Measurements from ENCODE around the gene DIO1. TPM values are rescaled to one million over a fixed set of nuclear protein-coding genes. Genes with fewer than 3 reads are reported as not detected.

Gene DIO1
- polyA plus RNA-seq, 2 donors: 0.04 to 0.31 TPM

DNA sequence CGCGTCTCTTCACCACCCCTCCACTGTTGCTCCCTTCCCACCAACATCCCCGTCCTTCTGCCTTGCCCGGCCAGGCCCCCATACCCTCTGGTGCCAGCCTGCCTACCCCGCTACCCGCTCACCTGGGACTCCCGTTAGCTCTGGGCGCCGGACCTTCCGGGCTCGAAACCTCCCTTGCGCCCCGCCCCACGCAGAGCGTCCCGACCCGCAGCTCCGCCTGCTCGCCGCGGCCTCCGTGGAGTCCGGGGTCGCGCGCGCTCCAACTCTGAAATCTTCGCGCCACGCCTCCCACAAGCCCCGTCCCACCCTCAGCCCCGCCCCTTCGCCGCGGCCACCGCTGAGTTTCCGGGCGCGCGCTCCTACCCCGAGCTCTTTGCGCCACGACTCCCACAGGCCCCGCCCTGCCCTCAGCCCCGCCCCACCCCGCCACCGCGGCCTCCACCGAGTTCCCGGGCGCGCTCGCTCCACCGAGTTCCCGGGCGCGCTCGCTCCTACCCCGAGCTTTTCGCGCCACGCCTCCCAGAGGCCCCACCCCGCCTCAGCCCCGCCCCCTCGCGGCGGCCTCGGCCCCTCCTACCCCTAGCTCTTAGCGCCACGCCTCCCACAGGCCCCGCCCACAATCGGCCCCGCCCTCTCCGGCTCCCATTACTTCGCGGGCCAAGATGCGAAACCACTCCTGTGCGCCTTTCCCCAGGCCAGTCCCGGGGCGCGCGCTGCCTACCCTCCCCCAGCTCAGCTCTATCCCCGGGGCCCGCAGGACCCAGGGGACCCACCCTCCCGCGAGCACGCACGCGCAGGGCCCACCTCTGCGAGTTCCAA, 51.7 kb downstream of the DIO1 start, which contains the start of gene IFT25:
TSS of gene IFT25 (minus strand) at position 267 of the 819 bp plus-strand sequence. CDS start 5,617 bp downstream, outside the sequence.
- Histone ChIP-seq H3K27ac (ENCODE audit: low read depth in 2 of 2, low read length in 1 of 2) (peak within 1 kb of the TSS; percentile 96), H3K9me3 (ENCODE audit: control insufficient read depth in 2 of 2, insufficient read depth in 1 of 2, low read depth in 1 of 2, low read length in 1 of 2) (no peaks in the 10 kb centered on the region), H3K4me3 (ENCODE audit: low read depth in 1 of 2, low read length in 2 of 2) (peak within 1 kb of the TSS; percentile 80 to 86), H3K36me3 (ENCODE audit: control insufficient read depth in 2 of 2, insufficient read depth in 2 of 2, low read length in 1 of 2) (peaks cover 0 to 3% of the 10 kb centered on the region in 2 donors), H3K4me1 (ENCODE audit: control insufficient read depth in 2 of 2, insufficient read depth in 2 of 2, low read length in 1 of 2) (peaks cover 0 to 6% of the 10 kb centered on the region in 2 donors), H3K27me3 (ENCODE audit: control insufficient read depth in 1 of 2, insufficient read depth in 2 of 2, low read length in 2 of 2) (no peaks in the 10 kb centered on the region)
- 1% methylated on average over 57 to 90 of the region's 90 CpGs for WGBS, 2 donors

DNA sequence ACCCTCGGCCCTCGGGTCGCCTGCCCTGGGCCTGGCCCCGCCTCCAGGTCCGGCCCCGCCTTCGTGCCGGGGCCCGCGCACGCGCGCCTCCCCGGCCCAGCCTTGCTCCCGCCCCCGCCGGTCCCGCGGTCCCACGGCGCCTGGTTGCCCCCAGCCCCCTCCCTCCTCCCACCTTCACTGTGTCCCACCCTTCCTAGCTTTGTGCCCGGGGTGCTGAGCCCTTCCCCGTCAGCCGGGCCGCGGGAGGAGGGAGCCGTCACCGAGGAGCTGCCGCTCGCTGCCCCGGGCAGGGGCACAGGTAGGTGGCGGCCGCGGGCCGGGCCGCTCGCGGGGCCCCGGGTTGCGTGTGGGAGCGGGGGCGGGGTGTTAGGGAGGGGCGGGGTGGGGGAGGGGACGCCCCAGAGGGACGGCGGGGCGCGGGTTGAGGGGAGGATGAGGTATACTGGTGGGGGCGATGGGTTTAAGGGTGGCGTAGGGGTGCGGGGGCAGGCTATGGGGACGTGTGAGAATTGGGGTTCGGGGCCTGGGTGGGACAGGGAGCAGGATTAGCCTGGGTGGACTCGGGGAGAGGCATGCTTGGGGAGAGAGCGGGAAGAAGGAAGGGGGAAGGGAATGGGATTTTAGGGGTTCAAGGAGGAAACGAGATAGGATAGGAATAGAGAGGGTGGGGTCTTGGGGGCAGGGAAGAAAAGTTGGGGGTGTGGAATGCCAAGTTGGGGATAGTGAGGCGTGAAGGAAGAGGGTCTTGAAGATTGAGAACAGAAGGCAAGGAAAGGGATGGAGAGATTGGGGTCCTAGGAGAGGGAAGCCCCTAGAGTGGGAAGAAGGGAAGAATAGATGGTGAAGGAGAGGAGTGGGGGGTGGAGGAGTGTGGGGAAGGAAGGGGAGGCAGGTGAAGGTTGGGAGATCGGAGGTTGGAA, 52.5 kb downstream of the DIO1 start, which contains the start of gene LRRC42:
TSS of gene LRRC42 (plus strand) at position 99 of the 920 bp plus-strand sequence. CDS start 5,650 bp downstream, outside the sequence.
- peaks cover 0 to 6% of the 10 kb centered on the region in 2 donors for H3K4me1 ChIP-seq (ENCODE audit: control insufficient read depth in 2 of 2, insufficient read depth in 2 of 2, low read length in 1 of 2)
- H3K36me3 ChIP-seq (ENCODE audit: control insufficient read depth in 2 of 2, insufficient read depth in 2 of 2, low read length in 1 of 2): peaks cover 0 to 3% of the 10 kb centered on the region in 2 donors
- 1% methylated on average over 55 to 58 of the region's 58 CpGs for WGBS, 2 donors
- H3K27ac ChIP-seq (ENCODE audit: low read depth in 2 of 2, low read length in 1 of 2): peak within 1 kb of the TSS; percentile 96
- H3K27me3 ChIP-seq (ENCODE audit: control insufficient read depth in 1 of 2, insufficient read depth in 2 of 2, low read length in 2 of 2): no peaks in the 10 kb centered on the region
- no peaks in the 10 kb centered on the region for H3K9me3 ChIP-seq (ENCODE audit: control insufficient read depth in 2 of 2, insufficient read depth in 1 of 2, low read depth in 1 of 2, low read length in 1 of 2)
- H3K4me3 ChIP-seq (ENCODE audit: low read depth in 1 of 2, low read length in 2 of 2): peak within 1 kb of the TSS; percentile 80 to 86

DNA sequence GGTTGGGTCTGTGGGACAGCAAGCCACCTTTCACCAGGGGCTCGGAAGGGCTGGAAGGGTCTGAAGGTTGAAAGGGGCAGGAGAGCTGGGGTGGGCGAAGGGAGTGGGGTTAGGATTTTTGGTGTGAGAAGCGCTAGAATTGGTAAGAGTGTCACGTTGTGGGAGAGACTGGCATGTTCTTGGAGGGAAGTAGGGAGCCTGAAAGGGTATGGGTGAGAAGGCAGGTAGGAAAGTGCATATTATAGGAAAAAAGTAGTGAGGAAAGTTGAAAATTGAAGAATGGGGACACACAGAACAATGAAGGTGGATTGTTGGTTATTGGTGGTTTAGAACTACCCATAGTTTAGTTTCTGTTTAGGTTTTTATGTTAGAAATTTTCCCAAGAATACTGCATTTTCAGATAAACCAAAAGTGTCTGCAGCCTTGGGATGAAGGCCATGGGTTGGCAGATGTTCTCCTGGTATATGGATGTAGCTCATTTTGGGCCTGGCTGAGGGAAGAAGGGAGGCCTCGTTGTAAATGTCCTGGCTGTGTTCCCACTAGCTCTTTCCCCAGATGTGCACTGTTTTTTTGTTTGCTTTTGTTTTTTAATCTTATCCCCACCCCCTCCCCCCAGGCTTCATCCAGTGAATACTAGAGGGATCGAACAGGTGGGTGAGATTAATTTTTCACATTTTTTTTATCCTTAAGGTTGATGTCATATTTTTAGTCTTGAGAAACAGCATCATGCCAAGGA, 53.4 kb downstream of the DIO1 start:
- peak overlapping the region; percentile 71 to 80 for H3K4me3 ChIP-seq (ENCODE audit: low read depth in 1 of 2, low read length in 2 of 2)
- 47 to 49% methylated on average over 6 of the region's 6 CpGs for WGBS, 2 donors
- peak overlapping the region in 1 of 2 donors; percentile 96 for H3K27ac ChIP-seq (ENCODE audit: low read depth in 2 of 2, low read length in 1 of 2)

DNA sequence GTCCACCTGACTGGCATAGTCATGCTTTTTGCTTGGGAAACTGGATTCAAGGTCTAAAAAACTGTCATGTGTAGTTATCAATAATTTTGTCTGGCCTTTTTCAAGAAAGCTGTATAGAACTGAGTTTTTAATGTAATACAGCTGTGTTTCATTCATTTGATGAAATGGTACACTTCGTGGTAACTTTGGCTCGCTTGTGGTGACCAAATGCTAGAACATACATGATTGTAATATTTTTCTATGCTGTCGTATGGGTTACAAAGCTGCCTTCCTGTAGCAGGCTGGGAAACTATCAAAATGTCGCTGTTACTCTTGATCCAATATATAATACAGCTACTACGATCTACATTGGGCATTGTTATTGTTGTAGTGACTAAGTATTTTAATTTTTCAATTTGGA, 54.3 kb downstream of the DIO1 start:
- H3K4me3 ChIP-seq (ENCODE audit: low read depth in 1 of 2, low read length in 2 of 2): no peak overlapping the region
- peaks cover 0 to 8% of the 10 kb centered on the region in 2 donors for H3K36me3 ChIP-seq (ENCODE audit: control insufficient read depth in 2 of 2, insufficient read depth in 2 of 2, low read length in 1 of 2)
- no peaks in the 10 kb centered on the region for H3K9me3 ChIP-seq (ENCODE audit: control insufficient read depth in 2 of 2, insufficient read depth in 1 of 2, low read depth in 1 of 2, low read length in 1 of 2)
- no peaks in the 10 kb centered on the region for H3K27me3 ChIP-seq (ENCODE audit: control insufficient read depth in 1 of 2, insufficient read depth in 2 of 2, low read length in 2 of 2)
- WGBS, 2 donors: 85 to 89% methylated on average over 5 of the region's 5 CpGs
- no peak overlapping the region for H3K27ac ChIP-seq (ENCODE audit: low read depth in 2 of 2, low read length in 1 of 2)
- H3K4me1 ChIP-seq (ENCODE audit: control insufficient read depth in 2 of 2, insufficient read depth in 2 of 2, low read length in 1 of 2): peaks cover 0 to 6% of the 10 kb centered on the region in 2 donors

More for the DNA sequence above, 53.4 kb downstream of the DIO1 start:
- Histone ChIP-seq H3K4me1 (ENCODE audit: control insufficient read depth in 2 of 2, insufficient read depth in 2 of 2, low read length in 1 of 2) (peaks cover 0 to 6% of the 10 kb centered on the region in 2 donors), H3K27me3 (ENCODE audit: control insufficient read depth in 1 of 2, insufficient read depth in 2 of 2, low read length in 2 of 2) (no peaks in the 10 kb centered on the region), H3K9me3 (ENCODE audit: control insufficient read depth in 2 of 2, insufficient read depth in 1 of 2, low read depth in 1 of 2, low read length in 1 of 2) (no peaks in the 10 kb centered on the region), H3K36me3 (ENCODE audit: control insufficient read depth in 2 of 2, insufficient read depth in 2 of 2, low read length in 1 of 2) (peaks cover 0 to 8% of the 10 kb centered on the region in 2 donors)

DNA sequence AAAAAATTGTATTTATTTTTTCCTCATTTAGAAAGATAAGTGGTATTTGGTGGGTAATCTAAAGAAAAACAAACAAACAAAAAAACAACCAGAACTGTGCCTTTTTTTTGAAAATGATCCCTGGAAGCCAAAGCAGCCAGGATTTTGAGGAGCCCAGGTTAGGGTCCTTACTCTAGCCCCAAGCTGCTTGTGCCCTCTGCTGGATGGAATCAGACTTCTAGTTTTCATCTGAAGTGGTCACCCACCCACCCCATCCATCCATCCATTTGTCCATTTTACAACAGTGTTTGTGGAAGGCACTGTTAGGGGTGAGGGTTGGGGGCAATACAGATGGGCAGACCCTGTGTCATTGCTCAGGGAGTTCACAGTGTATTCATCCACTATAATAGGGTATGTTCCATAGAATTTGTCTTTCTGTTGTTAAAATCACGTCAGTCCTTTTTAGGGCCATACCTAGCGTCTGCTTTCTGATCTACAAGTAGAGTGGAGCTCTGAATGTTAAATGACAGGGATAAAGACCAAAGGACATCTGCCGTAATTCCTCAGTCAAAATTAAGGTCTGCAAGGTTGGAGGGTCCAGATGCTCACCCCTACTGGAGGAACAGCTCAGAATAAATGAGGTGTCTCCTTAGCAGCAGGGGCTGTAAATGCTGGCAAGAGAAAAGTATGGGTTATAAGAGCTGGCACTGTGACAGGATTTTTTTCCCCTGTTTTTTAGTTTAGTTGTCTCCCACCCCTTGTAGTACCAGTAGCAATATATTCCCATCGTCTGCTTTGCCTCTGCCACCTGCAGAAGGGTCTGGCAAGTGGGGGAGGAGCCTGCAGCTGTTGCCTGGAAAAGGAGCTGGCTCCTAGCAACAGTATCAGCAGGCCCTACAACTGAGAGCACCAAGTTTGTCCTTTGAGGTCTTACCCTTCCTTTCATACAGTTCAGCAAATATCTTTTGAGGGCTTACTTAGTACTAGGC, 55.3 kb downstream of the DIO1 start:
- Histone ChIP-seq H3K4me1 (ENCODE audit: control insufficient read depth in 2 of 2, insufficient read depth in 2 of 2, low read length in 1 of 2) (peaks cover 0 to 6% of the 10 kb centered on the region in 2 donors), H3K9me3 (ENCODE audit: control insufficient read depth in 2 of 2, insufficient read depth in 1 of 2, low read depth in 1 of 2, low read length in 1 of 2) (no peaks in the 10 kb centered on the region), H3K27me3 (ENCODE audit: control insufficient read depth in 1 of 2, insufficient read depth in 2 of 2, low read length in 2 of 2) (no peaks in the 10 kb centered on the region), H3K36me3 (ENCODE audit: control insufficient read depth in 2 of 2, insufficient read depth in 2 of 2, low read length in 1 of 2) (peaks cover 0 to 8% of the 10 kb centered on the region in 2 donors), H3K27ac (ENCODE audit: low read depth in 2 of 2, low read length in 1 of 2) (no peak overlapping the region), H3K4me3 (ENCODE audit: low read depth in 1 of 2, low read length in 2 of 2) (no peak overlapping the region)
- WGBS, 2 donors: 84 to 89% methylated on average over 4 of the region's 4 CpGs

DNA sequence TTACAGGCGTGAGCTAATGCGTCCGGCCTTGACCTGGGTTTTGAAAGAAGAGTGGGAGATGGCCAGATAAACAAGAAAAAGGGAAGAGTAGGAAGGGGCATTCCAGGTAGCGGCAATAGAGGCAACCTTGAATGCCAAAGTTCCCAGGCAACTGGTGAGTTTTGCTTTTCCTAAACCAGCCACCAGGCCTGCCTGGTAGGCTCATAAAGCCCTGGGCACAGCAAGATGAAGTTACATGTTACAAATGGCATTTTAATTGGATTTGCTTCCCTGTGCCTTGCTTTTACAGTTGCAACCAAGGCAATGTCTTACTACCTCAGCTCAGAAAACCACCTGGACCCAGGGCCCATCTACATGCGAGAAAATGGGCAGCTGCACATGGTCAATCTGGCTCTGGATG, 57.7 kb downstream of the DIO1 start:
- H3K36me3 ChIP-seq (ENCODE audit: control insufficient read depth in 2 of 2, insufficient read depth in 2 of 2, low read length in 1 of 2): peaks cover 0 to 8% of the 10 kb centered on the region in 2 donors
- H3K4me1 ChIP-seq (ENCODE audit: control insufficient read depth in 2 of 2, insufficient read depth in 2 of 2, low read length in 1 of 2): no peaks in the 10 kb centered on the region
- no peak overlapping the region for H3K4me3 ChIP-seq (ENCODE audit: low read depth in 1 of 2, low read length in 2 of 2)
- H3K27ac ChIP-seq (ENCODE audit: low read depth in 2 of 2, low read length in 1 of 2): no peak overlapping the region
- WGBS, 2 donors: 87 to 96% methylated on average over 5 of the region's 5 CpGs
- H3K9me3 ChIP-seq (ENCODE audit: control insufficient read depth in 2 of 2, insufficient read depth in 1 of 2, low read depth in 1 of 2, low read length in 1 of 2): no peaks in the 10 kb centered on the region
- H3K27me3 ChIP-seq (ENCODE audit: control insufficient read depth in 1 of 2, insufficient read depth in 2 of 2, low read length in 2 of 2): no peaks in the 10 kb centered on the region

DNA sequence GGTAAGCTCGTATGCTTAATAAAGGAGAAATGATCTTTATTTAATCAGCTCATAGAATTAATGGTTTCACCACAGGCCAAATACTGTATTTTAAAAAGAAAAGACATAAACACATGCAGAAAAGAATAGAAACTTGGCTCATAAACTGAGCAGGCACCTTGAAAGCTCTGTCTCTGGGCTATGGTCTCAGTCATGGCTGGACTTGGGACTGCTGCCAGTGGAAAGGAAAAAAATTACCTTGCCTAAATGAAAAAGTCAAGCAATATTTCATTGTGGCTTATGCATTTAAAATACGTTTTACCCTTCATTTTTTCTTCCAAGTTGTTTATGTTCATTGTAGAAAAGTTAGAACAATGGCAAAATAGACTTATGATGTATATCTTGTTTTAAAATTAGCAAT, 60.1 kb downstream of the DIO1 start:
- Histone ChIP-seq H3K9me3 (ENCODE audit: control insufficient read depth in 2 of 2, insufficient read depth in 1 of 2, low read depth in 1 of 2, low read length in 1 of 2) (no peaks in the 10 kb centered on the region), H3K27ac (ENCODE audit: low read depth in 2 of 2, low read length in 1 of 2) (no peak overlapping the region), H3K27me3 (ENCODE audit: control insufficient read depth in 1 of 2, insufficient read depth in 2 of 2, low read length in 2 of 2) (no peaks in the 10 kb centered on the region), H3K4me3 (ENCODE audit: low read depth in 1 of 2, low read length in 2 of 2) (no peak overlapping the region), H3K36me3 (ENCODE audit: control insufficient read depth in 2 of 2, insufficient read depth in 2 of 2, low read length in 1 of 2) (peaks cover 7 to 8% of the 10 kb centered on the region in 2 donors), H3K4me1 (ENCODE audit: control insufficient read depth in 2 of 2, insufficient read depth in 2 of 2, low read length in 1 of 2) (no peaks in the 10 kb centered on the region)
- WGBS, 2 donors: 71 to 74% methylated on average over 2 of the region's 2 CpGs

DNA sequence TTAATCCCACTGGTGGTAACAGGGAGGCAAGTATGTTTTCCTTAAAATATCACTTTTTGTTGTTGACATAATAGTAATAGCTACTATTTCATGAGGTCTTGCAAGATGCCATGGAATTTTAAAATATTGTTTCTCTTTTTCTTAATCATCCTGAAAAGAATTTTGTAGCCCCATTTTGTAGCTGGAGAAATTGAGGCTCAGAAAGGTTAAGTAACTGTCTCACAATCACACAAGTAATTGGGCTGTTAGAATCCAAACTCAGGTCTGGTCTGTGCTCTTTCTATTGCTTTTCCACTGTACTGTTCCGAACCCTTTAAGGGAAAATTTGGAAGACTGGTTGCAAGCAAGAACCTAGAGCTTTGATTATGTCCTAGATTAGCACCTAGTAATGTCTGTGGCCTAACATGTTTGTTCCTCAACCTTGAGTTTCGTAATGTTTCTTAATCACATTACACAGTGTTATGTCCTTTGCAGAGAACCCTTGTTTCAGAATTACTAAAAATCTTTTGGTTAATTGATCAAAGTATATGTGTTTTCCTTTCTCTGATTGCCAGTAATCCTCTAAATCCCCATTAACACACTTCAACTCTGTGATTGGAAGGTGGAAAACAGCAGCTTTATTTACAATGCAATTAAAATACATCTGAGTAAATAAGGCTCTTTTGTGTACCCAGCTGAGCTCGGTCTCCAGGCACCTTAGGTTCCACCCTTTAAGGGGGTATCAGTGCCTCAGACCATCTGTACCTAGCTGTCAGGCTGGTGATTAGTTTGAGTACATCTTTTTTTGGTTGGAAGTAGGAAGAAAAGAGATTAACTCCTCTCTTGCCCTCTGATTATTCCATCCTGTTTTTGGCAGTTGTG, 62.6 kb downstream of the DIO1 start:
- H3K4me3 ChIP-seq (ENCODE audit: low read depth in 1 of 2, low read length in 2 of 2): no peak overlapping the region
- H3K27me3 ChIP-seq (ENCODE audit: control insufficient read depth in 1 of 2, insufficient read depth in 2 of 2, low read length in 2 of 2): no peaks in the 10 kb centered on the region
- H3K27ac ChIP-seq (ENCODE audit: low read depth in 2 of 2, low read length in 1 of 2): peak overlapping the region; percentile 27 to 40
- no peaks in the 10 kb centered on the region for H3K4me1 ChIP-seq (ENCODE audit: control insufficient read depth in 2 of 2, insufficient read depth in 2 of 2, low read length in 1 of 2)
- no peaks in the 10 kb centered on the region for H3K9me3 ChIP-seq (ENCODE audit: control insufficient read depth in 2 of 2, insufficient read depth in 1 of 2, low read depth in 1 of 2, low read length in 1 of 2)
- peaks cover 5 to 9% of the 10 kb centered on the region in 2 donors for H3K36me3 ChIP-seq (ENCODE audit: control insufficient read depth in 2 of 2, insufficient read depth in 2 of 2, low read length in 1 of 2)
- WGBS, 2 donors: 61 to 66% methylated on average over 3 of the region's 3 CpGs
